Type B pancreatic cell (in vitro differentiated cells): ENCODE results near the gene AP4B1. TPM values are rescaled to one million over a fixed set of nuclear protein-coding genes. Genes with fewer than 3 reads are reported as not detected.

Experiments
- DNase-seq: peaks from one replicate; pipeline ENCODE4 v3.0.0; 2021; ENCODE audit warnings: mixed read lengths; ENCODE audit not compliant: unreplicated experiment; ENCODE audit errors: extremely low spot score
- H3K27ac Mint-ChIP-seq: 2 replicates; pipeline ENCODE4 v1.8.0; 2021; ENCODE audit warnings: mild to moderate bottlenecking, mixed read lengths
- H3K27me3 Mint-ChIP-seq: 2 replicates; pipeline ENCODE4 v1.8.0; 2021; ENCODE audit warnings: mixed read lengths
- H3K36me3 Mint-ChIP-seq: 2 replicates; pipeline ENCODE4 v1.8.0; 2021; ENCODE audit warnings: mixed read lengths
- H3K4me1 Mint-ChIP-seq: one replicate; pipeline ENCODE4 v1.8.0; 2021; ENCODE audit warnings: mixed read lengths; ENCODE audit not compliant: unreplicated experiment
- H3K4me3 Mint-ChIP-seq: 2 replicates; pipeline ENCODE4 v1.8.0; 2021; ENCODE audit warnings: mild to moderate bottlenecking, mixed read lengths
- H3K9me3 Mint-ChIP-seq: 2 replicates; pipeline ENCODE4 v1.8.0; 2021; ENCODE audit warnings: mixed read lengths
- CTCF ChIP-seq: fragments of 200-600 bp; sonication (generic); conservative IDR thresholded peaks from 2 replicates; pipeline ENCODE4 v1.5.0; 2021; ENCODE audit warnings: antibody characterized with exemption, mild to moderate bottlenecking
- total RNA-seq: library from RNA; stranded (reverse); gene quantifications from 2 replicates; pipeline ENCODE4 v1.2.1, GENCODE V29; 2021; ENCODE audit warnings: low replicate concordance

Gene AP4B1
- total RNA-seq, 1 donor from 2014 or later: 22.4 TPM

DNA sequence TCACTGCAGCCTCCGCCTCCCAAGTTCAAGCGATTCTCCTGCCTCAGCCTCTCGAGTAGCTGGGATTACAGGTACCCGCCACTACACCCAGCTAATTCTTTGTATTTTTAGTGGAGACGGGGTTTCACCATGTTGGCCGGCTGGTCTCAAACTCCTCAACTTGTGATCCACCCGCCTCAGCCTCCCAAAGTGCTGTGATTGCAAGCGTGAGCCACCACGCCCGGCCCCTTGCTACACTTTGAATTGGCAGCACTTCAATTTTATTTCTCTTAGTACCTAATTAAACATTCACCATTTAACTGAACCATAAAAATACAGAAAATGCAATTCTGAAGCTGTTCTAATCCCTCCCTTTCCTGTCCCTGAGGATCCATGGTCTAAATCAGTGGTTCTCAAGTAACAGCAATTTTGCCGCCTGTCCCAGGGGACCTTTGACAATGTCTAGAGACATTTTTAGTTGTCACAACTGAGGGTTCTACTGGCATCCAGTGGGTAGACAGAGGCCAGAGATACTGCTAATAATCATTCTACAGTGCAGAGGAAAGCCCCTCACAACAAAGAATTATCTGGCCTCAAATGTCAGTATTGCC lies 12.9 kb downstream of the AP4B1 start:
- Mint-ChIP-seq H3K36me3 (peaks cover 11% of the 10 kb centered on the region), H3K9me3 (no peaks in the 10 kb centered on the region), H3K4me3 (no peak overlapping the region), H3K27ac (no peak overlapping the region), H3K27me3 (no peaks in the 10 kb centered on the region), H3K4me1 (no peaks in the 10 kb centered on the region)
- DNase-seq: no peak
- no peak for TF ChIP-seq CTCF

- Mint-ChIP-seq H3K4me3 (no peak overlapping the region), H3K27ac (no peak overlapping the region), H3K9me3 (no peaks in the 10 kb centered on the region), H3K36me3 (peaks cover 6% of the 10 kb centered on the region), H3K27me3 (no peaks in the 10 kb centered on the region), H3K4me1 (no peaks in the 10 kb centered on the region)
- DNase-seq: no peak
- no peak for TF ChIP-seq CTCF
Measured at GRCh38 chr1:113890816-113891215, 13.8 kb downstream of the AP4B1 start.

GRCh38 chr1:113887402-113888175 lies 17.0 kb downstream of the AP4B1 start, which contains the start of gene BCL2L15:
BCL2L15 (minus strand) TSS chr1:113887581; CDS start chr1:113887375, 206 bp downstream.
- no peaks in the 10 kb centered on the region for H3K36me3 Mint-ChIP-seq
- no peak within 1 kb of the TSS for H3K4me3 Mint-ChIP-seq
- DNase-seq: no peak
- no peaks in the 10 kb centered on the region for H3K27me3 Mint-ChIP-seq
- H3K4me1 Mint-ChIP-seq: no peaks in the 10 kb centered on the region
- no peak for TF ChIP-seq CTCF
- no peaks in the 10 kb centered on the region for H3K9me3 Mint-ChIP-seq
- no peak within 1 kb of the TSS for H3K27ac Mint-ChIP-seq

- no peak overlapping the region for H3K4me3 Mint-ChIP-seq
- no peaks in the 10 kb centered on the region for H3K4me1 Mint-ChIP-seq
- no peaks in the 10 kb centered on the region for H3K36me3 Mint-ChIP-seq
- H3K27me3 Mint-ChIP-seq: no peaks in the 10 kb centered on the region
- H3K27ac Mint-ChIP-seq: no peak overlapping the region
- TF ChIP-seq CTCF: no peak
- no peak for DNase-seq
- H3K9me3 Mint-ChIP-seq: no peaks in the 10 kb centered on the region
Measured at GRCh38 chr1:113886417-113887401, 17.9 kb downstream of the AP4B1 start.

GRCh38 chr1:113881661-113882060 lies 22.9 kb downstream of the AP4B1 start:
- H3K4me1 Mint-ChIP-seq: no peaks in the 10 kb centered on the region
- H3K9me3 Mint-ChIP-seq: no peaks in the 10 kb centered on the region
- no peak overlapping the region for H3K4me3 Mint-ChIP-seq
- DNase-seq: no peak
- no peaks in the 10 kb centered on the region for H3K27me3 Mint-ChIP-seq
- H3K36me3 Mint-ChIP-seq: no peaks in the 10 kb centered on the region
- H3K27ac Mint-ChIP-seq: no peak overlapping the region
- TF ChIP-seq CTCF: no peak
